ENCODE measurements around the gene ZNF268. TPM values are rescaled to one million over a fixed set of nuclear protein-coding genes. Genes with fewer than 3 reads are reported as not detected.

ZNF268 gene
- polyA plus RNA-seq, 2 of the 4 experiments (the other 2 are of a cell fraction) = 12.5 to 21.5 TPM

GRCh38 chr12:133221241-133221640, 39.9 kb downstream of the ZNF268 start:
- H3K4me2 ChIP-seq = no peak overlapping the region
- no peak overlapping the region for H3K4me3 ChIP-seq
- peaks cover 83% of the 10 kb centered on the region for H3K9me3 ChIP-seq
- WGBS (ENCODE audit: missing lambda C conversion rate) = 21% methylated on average over 12 of the region's 16 CpGs
- no peak overlapping the region for H3K27ac ChIP-seq
- ATAC-seq (no peak), DNase-seq (ENCODE audit: low read depth in 1 of 2, low spot score in 1 of 2) (no peak), FAIRE-seq (no peak)
- H3K4me1 ChIP-seq = no peaks in the 10 kb centered on the region
- TF ChIP-seq RCOR1 (IDR thresholded peaks at IDR 0.05; ENCODE audit: low read depth, low read length) (no peak), NFE2L2 (conservative IDR thresholded peaks at IDR 0.05; ENCODE audit: low read length) (no peak), RNF2 (IDR thresholded peaks at IDR 0.05; ENCODE audit: borderline replicate concordance, low read depth) (no peak), REST (IDR thresholded peaks at IDR 0.05) (no peak), MAX (IDR thresholded peaks at IDR 0.05) (no peak), NR3C1 (IDR thresholded peaks at IDR 0.05) (no peak), HOXA7 (CRISPR knock-in tag; IDR thresholded peaks at IDR 0.05) (no peak), ZC3H11A (IDR thresholded peaks at IDR 0.05) (no peak), SMC3 (IDR thresholded peaks at IDR 0.05) (no peak), GATA3 (IDR thresholded peaks at IDR 0.05; ENCODE audit: borderline replicate concordance) (no peak), JUNB (IDR thresholded peaks at IDR 0.05) (no peak), ESRRA (IDR thresholded peaks at IDR 0.05; ENCODE audit: borderline replicate concordance, low read length) (no peak), CBX2 (IDR thresholded peaks at IDR 0.05; ENCODE audit: borderline replicate concordance, low read depth) (no peak), JUN (IDR thresholded peaks at IDR 0.05) (no peak), HDAC2 (IDR thresholded peaks at IDR 0.05) (no peak), HEYL (CRISPR knock-in tag; IDR thresholded peaks at IDR 0.05) (no peak), CEBPB (IDR thresholded peaks at IDR 0.05) (no peak), TFCP2L1 (CRISPR knock-in tag; IDR thresholded peaks at IDR 0.05) (no peak), EHMT2 (IDR thresholded peaks at IDR 0.05; ENCODE audit: low read depth) (no peak), NPAS2 (CRISPR knock-in tag; IDR thresholded peaks at IDR 0.05; ENCODE audit: borderline replicate concordance) (no peak)
- CTCF ChIA-PET = no interaction called here
- POLR2A ChIA-PET = no interaction called here

GRCh38 chr12:133222211-133222610, 40.9 kb downstream of the ZNF268 start:
- DNase-seq (ENCODE audit: low read depth in 1 of 2, low spot score in 1 of 2) (no peak), ATAC-seq (no peak), FAIRE-seq (no peak)
- Histone ChIP-seq H3K27ac (no peak overlapping the region), H3K4me3 (no peak overlapping the region), H3K9me3 (peaks cover 82% of the 10 kb centered on the region), H3K4me2 (no peak overlapping the region), H3K4me1 (no peaks in the 10 kb centered on the region)
- ChIA-PET POLR2A (no interaction called here), CTCF (no interaction called here)
- TF ChIP-seq RARB (CRISPR knock-in tag; IDR thresholded peaks at IDR 0.05) = no peak
- TF ChIP-seq NFE2L2 (conservative IDR thresholded peaks at IDR 0.05; ENCODE audit: low read length) = no peak
- TF ChIP-seq EHMT2 (IDR thresholded peaks at IDR 0.05; ENCODE audit: low read depth) = no peak
- TF ChIP-seq ZC3H11A (IDR thresholded peaks at IDR 0.05) = no peak
- no peak for TF ChIP-seq ELK1 (IDR thresholded peaks at IDR 0.05; ENCODE audit: low read depth, low read length)
- TF ChIP-seq KDM5A (IDR thresholded peaks at IDR 0.05) = no peak
- no peak for TF ChIP-seq ZSCAN20 (CRISPR knock-in tag; IDR thresholded peaks at IDR 0.05)
- no peak for TF ChIP-seq MYC (IDR thresholded peaks at IDR 0.05; ENCODE audit: borderline replicate concordance, low read length)
- TF ChIP-seq FOSB (CRISPR knock-in tag; IDR thresholded peaks at IDR 0.05) = no peak
- TF ChIP-seq HOXA7 (CRISPR knock-in tag; IDR thresholded peaks at IDR 0.05) = no peak
- TF ChIP-seq CBX2 (IDR thresholded peaks at IDR 0.05; ENCODE audit: borderline replicate concordance, low read depth) = no peak
- no peak for TF ChIP-seq POLR2AphosphoS2 (conservative IDR thresholded peaks at IDR 0.05; ENCODE audit: low read length)
- TF ChIP-seq CHD2 (IDR thresholded peaks at IDR 0.05; ENCODE audit: low read length, partially characterized antibody) = no peak
- TF ChIP-seq HDAC2 (IDR thresholded peaks at IDR 0.05) = no peak
- no peak for TF ChIP-seq NR3C1 (IDR thresholded peaks at IDR 0.05)
- TF ChIP-seq HOXB5 (CRISPR knock-in tag; IDR thresholded peaks at IDR 0.05) = no peak
- WGBS (ENCODE audit: missing lambda C conversion rate) = 4% methylated on average over 10 of the region's 10 CpGs
